Measurements from ENCODE around the gene PRKAG2. TPM values are rescaled to one million over a fixed set of nuclear protein-coding genes. Genes with fewer than 3 reads are reported as not detected.
A peak's percentile ranks its signal among the peaks of the same experiment; 100 is the strongest.

Gene PRKAG2
- total and polyA plus RNA-seq, 2 of the 13 experiments (the other 11 are each of a cell fraction or from before 2014, with no cell fraction given): 0.90 to 1.3 TPM

DNA sequence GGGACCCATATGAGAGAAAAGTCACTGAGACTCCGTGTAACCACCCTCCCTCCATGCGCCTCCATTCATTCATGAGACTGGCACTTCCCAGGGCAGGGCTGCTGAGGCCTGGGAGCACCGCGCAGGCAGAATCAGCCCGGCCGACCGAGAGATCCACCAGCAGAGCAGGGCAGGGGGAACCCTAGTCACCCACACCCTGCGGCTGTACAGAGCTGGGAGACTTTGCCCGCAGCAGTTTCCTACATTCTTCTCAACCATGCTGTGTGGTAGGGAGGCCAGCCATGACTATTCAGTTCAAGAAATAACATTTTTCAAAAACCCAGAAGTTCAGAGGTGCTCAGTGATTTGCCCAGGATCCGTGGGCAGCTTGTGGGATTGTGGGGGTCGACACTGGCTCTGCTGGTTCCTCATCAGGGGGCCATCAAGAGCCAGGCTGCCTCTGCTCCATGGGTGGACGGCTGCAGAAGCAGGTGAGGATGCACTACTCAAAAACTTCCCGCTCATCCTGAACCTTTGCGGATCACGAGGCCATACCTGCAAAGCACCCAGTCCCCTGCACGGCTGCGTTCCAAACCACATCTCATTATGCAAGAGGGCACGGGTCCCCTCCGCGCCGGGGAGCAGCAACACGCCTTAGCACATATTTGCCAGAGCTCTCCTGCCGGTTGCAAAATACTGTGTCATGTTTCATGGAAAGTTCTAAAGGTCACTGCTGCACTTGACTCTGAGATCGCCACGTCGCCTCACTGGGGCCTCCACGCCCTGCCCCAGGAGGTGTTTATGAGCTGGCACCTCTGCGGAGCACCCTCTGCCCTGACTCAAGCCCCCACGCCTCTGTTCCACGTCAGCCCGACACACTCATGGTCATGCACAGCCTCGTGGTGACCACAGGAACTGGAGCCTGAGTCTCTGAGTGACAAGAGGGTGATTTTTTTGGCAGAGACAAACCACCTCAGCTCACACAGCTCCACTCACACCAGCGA is 132.0 kb downstream of the PRKAG2 start (continued):
- TF ChIP-seq ZSCAN25 (CRISPR knock-in tag; IDR thresholded peaks at IDR 0.05) (peak; percentile 73; the same call in 1 of the 2 replicates), HOXD1 (CRISPR knock-in tag; IDR thresholded peaks at IDR 0.05) (peak; percentile 85), NCOA5 (CRISPR knock-in tag; IDR thresholded peaks at IDR 0.05) (no peak), NCOR1 (IDR thresholded peaks at IDR 0.05; ENCODE audit: borderline replicate concordance, low read length) (peak; percentile 91), ZNF569 (CRISPR knock-in tag; IDR thresholded peaks at IDR 0.05; ENCODE audit: borderline replicate concordance) (no peak), ZNF790 (CRISPR knock-in tag; IDR thresholded peaks at IDR 0.05; ENCODE audit: borderline replicate concordance) (0 out of 2 replicates have a peak, but pooled peaks have one; percentile 50), DDIT3 (CRISPR knock-in tag; IDR thresholded peaks at IDR 0.05) (no peak), ZNF556 (CRISPR knock-in tag; IDR thresholded peaks at IDR 0.05; ENCODE audit: borderline replicate concordance) (peak; percentile 82; the same call in 1 of the 2 replicates), MTA3 (CRISPR knock-in tag; IDR thresholded peaks at IDR 0.05) (no peak), ZNF746 (CRISPR knock-in tag; IDR thresholded peaks at IDR 0.05) (peak; percentile 92), ZNF496 (CRISPR knock-in tag; IDR thresholded peaks at IDR 0.05; ENCODE audit: insufficient replicate concordance) (no peak), MNT (IDR thresholded peaks at IDR 0.05) (0 out of 2 replicates have a peak, but pooled peaks have one; percentile 34), THAP11 (CRISPR knock-in tag; IDR thresholded peaks at IDR 0.05) (peak; percentile 85), ZNF883 (CRISPR knock-in tag; IDR thresholded peaks at IDR 0.05; ENCODE audit: not compliant biosample characterization) (peak; percentile 63), MZF1 (CRISPR knock-in tag; IDR thresholded peaks at IDR 0.05; ENCODE audit: borderline replicate concordance) (no peak), ARNTL (CRISPR knock-in tag; IDR thresholded peaks at IDR 0.05) (peak; percentile 98), CBX5 (CRISPR knock-in tag; IDR thresholded peaks at IDR 0.05; ENCODE audit: borderline replicate concordance) (peak; percentile 98; the same call in 1 of the 2 replicates)
- TF ChIP-seq, protein P1, sequence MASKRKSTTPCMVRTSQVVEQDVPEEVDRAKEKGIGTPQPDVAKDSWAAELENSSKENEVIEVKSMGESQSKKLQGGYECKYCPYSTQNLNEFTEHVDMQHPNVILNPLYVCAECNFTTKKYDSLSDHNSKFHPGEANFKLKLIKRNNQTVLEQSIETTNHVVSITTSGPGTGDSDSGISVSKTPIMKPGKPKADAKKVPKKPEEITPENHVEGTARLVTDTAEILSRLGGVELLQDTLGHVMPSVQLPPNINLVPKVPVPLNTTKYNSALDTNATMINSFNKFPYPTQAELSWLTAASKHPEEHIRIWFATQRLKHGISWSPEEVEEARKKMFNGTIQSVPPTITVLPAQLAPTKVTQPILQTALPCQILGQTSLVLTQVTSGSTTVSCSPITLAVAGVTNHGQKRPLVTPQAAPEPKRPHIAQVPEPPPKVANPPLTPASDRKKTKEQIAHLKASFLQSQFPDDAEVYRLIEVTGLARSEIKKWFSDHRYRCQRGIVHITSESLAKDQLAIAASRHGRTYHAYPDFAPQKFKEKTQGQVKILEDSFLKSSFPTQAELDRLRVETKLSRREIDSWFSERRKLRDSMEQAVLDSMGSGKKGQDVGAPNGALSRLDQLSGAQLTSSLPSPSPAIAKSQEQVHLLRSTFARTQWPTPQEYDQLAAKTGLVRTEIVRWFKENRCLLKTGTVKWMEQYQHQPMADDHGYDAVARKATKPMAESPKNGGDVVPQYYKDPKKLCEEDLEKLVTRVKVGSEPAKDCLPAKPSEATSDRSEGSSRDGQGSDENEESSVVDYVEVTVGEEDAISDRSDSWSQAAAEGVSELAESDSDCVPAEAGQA (IDR thresholded peaks at IDR 0.05; ENCODE audit: low read depth): 0 out of 2 replicates have a peak, but pooled peaks have one; percentile 44
- TF ChIP-seq, protein P1 (CRISPR knock-in tag; IDR thresholded peaks at IDR 0.05; ENCODE audit: borderline replicate concordance): no peak
- TF ChIP-seq, protein P2, sequence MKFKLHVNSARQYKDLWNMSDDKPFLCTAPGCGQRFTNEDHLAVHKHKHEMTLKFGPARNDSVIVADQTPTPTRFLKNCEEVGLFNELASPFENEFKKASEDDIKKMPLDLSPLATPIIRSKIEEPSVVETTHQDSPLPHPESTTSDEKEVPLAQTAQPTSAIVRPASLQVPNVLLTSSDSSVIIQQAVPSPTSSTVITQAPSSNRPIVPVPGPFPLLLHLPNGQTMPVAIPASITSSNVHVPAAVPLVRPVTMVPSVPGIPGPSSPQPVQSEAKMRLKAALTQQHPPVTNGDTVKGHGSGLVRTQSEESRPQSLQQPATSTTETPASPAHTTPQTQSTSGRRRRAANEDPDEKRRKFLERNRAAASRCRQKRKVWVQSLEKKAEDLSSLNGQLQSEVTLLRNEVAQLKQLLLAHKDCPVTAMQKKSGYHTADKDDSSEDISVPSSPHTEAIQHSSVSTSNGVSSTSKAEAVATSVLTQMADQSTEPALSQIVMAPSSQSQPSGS (CRISPR knock-in tag; IDR thresholded peaks at IDR 0.05): peak; percentile 95
